IPS-11a (cell line): ENCODE results near the gene ZNF775.

Experiments
- H3K4me3 ChIP-seq: one replicate; pipeline ENCODE4 v1.5.1; 2013; ENCODE audit warnings: low read depth, low read length, control low read depth

ZNF775 gene

DNA sequence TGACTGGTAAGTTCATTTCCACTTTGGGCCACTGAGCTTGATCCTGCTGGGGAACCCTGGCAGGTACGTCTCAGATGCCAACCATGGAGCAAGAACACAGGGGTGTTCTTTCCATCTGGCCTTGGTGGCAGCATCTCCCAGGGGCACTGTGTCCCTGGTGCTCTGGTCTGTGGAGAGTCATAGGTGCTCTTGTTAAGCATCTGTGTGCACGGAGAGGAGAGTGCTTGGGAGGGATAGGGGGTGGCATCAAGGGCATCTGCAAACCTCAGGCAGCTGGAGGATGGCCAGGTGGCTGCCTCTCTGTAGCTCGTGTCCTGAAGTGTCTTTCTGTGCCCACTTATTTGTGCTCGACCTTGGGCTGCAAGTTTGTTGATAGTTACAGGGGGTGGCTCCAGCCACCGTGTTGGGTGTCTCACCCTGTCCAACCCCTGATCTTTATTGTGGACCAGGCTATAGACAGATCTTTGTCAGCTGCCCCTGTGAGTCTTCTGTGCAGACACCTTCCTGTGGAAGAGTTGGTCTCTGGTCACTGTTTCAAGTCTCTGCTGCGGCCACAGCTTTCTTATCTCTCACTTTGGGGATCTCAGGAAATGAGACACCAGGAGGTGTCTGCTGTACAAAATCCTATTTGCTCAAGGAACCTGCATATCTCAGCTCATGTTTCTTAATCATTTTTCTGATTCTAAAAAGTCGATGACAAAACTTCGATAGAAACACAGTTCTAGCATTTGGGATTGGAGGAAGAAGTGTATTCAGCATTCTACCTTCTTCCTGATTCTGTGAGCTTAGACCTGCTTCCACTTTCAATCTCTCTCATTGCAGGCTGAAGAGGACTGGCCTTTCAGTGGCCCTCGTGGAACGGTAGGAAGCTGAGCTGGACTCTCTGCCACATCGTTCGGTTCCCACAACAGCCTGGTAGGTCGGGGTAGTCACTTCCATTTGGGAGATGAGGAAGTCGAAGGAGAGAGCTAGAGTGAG, 54.1 kb downstream of the ZNF775 start:
- no peak overlapping the region for H3K4me3 ChIP-seq

DNA sequence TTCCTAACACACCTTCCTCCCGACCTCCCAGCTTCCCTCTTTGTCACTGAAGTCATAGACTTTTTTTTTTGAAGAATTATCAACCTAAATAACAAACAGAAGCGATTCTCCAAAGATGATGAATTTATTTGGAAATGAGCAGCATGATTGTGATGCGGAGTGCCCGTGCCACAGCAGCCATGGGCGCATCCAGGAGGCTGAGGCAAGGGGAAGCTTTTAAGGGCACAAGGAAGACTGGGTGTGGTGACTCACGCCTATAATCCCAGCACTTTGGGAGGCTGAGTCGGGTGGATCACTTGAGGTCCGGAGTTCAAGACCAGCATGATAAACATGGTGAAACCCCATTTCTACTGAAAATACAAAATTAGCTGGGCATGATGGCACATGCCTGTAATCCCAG, 55.1 kb downstream of the ZNF775 start:
- H3K4me3 ChIP-seq, result no peak overlapping the region

DNA sequence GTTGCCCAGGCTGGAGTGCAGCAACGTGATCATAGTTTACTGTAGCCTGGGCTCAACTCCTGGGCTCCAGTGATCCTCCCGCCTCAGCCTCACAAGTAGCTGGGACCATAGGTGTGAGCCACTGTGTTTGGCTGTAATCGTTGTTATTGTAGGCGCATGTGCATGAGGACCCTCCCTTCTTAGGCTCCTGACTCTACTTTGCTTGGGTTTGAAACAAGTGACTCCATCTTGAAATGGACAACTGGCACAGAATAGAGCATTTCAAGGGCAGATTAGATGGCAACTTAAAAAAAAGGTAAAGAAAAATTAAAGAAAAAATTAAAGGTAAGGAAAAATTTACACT, 55.9 kb downstream of the ZNF775 start:
- no peak overlapping the region for H3K4me3 ChIP-seq

DNA sequence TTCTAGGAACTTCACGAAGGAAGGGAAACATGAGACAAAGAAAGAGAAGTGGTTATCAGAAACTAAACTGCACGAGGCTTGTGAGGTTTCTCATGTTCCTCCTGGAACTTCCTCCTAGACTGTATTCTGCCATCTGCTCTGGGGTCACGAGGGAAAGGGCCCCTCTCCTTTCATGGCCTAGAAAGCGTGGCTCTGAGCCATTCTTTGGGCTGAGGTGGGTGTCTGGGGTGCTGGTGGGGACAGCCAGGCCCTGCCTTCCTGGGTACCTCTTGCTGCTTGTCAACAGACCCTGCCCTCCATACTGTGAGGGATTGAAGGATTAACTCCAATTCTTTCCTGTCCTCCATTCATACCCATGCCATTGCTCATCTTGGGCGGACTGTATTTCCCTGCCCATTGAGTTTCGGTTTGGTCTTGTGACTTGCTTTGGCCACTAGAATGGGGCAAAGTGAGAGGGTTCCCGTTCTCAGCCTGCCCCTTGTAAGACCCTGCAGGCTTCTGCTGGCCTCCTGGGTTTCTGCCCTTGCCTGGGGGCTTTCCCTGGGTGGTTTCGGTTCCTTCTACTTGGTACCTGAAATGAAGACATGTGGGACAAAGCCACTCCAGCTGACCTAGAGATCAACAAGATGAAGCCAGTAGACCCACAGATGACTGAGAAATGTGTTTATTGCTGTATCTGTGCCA, 56.4 kb downstream of the ZNF775 start:
- H3K4me3 ChIP-seq, result no peak overlapping the region

DNA sequence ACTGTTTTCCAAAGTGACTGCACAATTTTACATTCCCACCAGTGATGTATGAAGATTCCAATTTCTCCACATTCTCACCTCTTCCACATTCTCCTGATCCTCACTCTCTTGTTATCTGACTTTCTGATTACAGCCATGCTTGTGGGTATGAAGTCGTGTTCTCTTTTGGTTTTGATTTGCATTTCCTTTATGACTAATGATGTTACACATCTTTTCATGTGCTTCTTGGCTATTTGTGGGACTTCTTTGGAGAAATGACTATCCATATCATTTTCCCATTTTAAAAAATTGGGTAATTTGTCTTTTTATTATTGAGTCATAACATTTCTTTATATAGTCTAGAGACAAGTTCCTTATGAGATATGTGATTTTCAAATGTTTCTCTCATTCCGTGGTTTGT, 60.8 kb downstream of the ZNF775 start:
- H3K4me3 ChIP-seq, result no peak overlapping the region

DNA sequence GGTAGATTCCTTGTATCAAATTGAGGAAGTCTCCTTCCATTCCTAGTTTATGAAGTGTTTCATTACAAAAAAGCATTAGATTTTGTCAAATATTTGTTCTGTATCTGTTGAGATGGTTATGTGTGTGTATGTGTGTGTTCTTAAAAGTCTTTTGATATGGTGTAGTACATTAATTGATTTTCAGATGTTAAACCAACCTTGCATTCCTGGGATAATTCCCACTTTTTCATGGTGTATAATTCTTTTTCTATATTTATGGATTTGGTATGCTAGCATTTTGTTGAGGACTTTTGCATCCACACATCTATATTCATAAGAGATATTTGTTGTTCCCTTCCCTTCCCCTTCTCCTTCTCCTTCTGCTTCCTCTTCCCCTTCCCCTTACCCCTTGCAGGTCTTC, 62.4 kb downstream of the ZNF775 start:
- no peak overlapping the region for H3K4me3 ChIP-seq

DNA sequence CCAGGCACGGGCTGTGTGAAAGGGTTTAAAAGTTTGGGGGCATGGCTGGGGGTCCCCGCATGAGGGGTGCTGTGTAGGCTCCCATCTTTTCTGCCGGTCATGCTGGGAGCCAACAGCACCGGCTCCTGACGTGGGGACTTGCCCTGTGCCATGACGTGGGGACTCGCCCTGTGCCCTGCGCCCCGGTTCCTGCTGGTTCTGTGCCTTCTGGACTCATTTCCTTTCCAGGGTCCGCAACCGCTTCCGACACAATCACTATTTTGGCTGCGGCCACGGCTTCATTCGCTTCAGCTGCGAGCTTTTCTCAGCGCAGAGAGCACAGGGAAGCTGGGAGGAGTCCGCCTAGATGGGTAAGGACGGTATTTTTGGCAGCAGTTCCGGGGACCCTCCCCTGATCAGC, 63.7 kb downstream of the ZNF775 start:
- no peak overlapping the region for H3K4me3 ChIP-seq

DNA sequence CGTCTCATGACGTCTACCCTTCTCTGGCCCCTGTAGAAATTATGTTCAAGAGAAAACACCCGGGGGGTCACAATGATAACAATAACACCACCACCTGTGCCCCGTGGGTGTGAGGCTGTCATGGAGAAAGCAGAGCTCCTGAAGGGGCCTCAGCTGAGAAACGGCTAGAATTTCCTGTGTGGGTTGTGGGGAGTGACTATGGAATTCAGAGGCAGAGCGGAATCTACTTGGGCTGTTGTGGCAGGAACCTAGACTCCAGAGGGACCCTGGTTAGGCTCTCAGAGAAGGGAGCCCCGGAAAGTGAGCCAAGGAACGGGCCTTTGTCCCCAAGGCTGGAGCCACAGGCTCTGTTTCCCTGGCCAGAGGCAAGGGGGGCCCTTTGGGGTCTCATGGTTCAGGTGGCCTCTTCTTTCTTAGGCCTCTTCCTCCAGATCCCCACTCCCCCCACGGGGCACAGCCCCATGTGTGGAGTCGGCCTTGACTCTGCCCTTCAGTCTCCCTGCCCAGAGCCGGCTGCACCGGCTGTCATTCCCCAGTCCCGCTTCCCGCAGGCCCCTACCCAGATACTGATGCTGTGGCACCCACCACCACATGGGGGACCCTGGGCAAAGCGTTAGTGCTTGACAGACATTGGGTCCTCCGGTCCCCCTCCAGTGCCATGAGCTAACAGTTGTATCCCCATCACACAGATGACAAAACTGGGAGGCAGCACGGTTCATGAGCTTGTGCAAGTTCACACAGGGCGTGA, 64.8 kb downstream of the ZNF775 start:
- H3K4me3 ChIP-seq, result no peak overlapping the region

DNA sequence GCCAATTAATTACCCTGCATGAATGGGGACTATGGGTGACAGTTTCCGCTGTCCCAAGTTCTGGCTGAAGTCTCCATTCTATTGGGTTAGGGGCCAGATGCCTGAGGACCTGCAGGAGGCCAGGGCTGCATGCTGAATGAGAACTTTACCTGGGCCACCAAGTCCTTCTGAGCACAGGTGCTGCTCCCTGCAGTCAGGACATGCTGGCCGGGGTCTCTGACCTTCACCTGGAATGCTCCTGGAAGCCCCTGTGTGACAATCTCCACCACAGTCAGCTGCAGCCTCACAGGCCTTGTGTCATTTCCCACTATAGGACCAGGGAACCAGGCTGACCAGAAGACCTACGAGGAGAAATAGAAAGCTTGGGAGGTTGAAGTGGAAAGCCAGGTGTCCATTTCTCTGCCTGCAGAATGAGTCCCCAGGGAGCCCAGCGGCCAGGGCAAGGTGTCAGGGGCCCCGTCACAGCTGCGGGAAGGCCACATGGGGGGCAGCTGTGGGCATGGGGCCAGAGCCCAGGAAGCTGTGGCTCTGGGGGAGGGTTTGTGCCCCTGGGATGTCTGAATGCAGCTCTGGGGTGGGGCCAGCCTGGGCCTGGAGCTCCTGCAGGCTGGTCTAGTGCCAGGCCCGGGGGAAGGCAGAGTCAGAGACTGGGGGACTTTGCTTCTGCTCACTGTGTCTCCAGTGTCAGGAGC, 65.7 kb downstream of the ZNF775 start:
- no peak overlapping the region for H3K4me3 ChIP-seq

DNA sequence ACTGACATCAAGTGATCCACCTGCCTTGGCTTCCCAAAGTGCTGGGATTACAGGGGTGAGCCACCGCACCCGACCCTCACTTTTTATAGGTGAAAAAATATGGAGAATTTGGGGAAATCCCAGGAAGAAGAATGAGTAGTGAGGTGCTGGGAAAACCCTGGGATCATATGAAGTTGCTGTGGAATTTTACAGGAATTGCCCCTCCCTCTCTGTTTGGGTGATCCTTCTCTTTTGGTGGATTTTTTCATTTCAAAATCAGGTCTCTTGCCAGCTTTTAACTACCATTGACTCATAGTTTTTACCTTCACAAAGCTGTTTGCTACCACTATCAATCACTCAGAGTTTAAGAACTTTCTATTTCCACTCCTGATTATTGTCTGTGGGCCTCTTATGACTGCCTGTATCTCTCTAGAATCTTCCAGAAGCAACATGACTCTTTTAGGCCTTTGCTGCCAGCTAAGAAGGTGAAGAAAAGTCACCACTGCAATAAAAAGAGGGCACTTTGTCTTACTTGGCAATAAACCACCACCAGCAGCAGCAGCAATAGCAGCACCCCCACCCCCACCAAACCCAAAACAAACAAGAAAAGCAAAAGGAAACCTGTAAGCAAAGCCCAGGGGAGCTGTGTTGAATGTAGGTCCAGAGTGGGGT, 67.3 kb downstream of the ZNF775 start:
- H3K4me3 ChIP-seq, result no peak overlapping the region
